Measurements from ENCODE around the gene CCRL2. TPM values are rescaled to one million over a fixed set of nuclear protein-coding genes. Genes with fewer than 3 reads are reported as not detected.

The CCRL2 gene
- total RNA-seq, 1 experiment from 2014 or later, result not detected

DNA sequence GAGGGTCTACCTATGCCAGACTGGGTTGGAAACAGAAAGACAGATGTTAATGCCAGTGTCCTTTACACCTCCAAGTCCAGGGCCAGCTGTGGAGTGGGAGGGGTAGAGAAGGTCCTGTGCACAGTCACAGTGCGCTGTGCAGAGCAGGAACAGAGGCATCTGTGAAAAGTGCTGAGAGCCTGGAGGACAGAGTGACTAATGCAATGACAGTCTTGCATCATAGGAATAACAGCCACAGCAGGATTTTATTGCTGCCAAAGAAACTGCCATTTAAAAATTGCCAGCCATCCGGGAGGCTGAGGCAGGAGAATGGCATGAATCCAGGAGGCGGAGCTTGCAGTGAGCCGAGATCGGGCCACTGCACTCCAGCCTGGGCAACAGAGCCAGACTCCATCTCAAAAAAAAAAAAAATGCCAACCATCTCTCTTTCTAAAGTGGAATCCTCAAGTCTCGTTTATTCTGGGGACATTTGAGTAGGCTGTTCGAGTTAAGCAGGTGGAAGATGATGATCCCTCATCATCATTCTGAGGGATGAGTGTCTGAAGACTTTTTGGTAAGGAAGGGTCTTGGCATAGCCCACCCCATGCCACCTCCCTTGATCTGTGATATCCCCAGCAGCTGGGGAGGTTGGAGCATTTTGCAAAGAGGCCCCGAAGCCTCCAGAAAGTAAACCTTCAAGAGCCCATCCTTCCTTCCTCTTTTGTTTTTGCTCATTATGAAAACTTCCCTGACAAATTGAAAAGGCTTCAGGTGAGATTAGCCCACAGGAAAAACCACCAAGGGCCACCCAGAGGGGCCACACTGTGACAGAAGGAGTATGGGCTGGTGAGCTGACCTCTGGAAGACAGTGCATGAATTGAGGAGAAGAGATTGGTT, 45.4 kb upstream of the CCRL2 start:
- Mint-ChIP-seq H3K36me3 (ENCODE audit: insufficient read depth, unreplicated experiment) (no peaks in the 10 kb centered on the region), H3K27ac (ENCODE audit: unreplicated experiment) (no peak overlapping the region)
- CTCF ChIA-PET, result interaction anchor here (1.2 kb wide), 1 partner anchor 26 kb away, joined by 3 read pairs; no protein-coding TSS in a partner anchor

DNA sequence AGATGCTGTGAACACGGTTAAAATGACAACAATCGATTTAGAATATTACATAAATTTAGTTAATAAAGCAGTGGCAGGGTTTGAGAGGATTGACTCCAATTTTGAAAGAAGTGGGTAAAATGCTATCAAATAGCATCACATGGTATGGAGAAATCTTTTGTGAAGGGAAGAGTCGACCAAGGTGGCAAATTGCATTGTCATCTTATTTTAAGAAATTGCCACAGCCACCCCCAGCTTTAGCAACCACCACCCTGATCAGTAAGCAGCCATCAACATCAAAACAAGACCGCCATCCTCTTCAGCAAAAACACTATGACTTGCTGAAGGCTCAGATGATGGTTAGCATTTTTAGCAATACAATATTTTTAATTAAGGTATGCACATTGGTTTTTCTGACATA, 42.0 kb upstream of the CCRL2 start:
- H3K36me3 Mint-ChIP-seq (ENCODE audit: insufficient read depth, unreplicated experiment), result no peaks in the 10 kb centered on the region
- CTCF ChIA-PET, result interaction anchor here (0.5 kb wide), 1 partner anchor 887 kb away, joined by 3 read pairs; no protein-coding TSS in a partner anchor
- TF ChIP-seq, protein P1, sequence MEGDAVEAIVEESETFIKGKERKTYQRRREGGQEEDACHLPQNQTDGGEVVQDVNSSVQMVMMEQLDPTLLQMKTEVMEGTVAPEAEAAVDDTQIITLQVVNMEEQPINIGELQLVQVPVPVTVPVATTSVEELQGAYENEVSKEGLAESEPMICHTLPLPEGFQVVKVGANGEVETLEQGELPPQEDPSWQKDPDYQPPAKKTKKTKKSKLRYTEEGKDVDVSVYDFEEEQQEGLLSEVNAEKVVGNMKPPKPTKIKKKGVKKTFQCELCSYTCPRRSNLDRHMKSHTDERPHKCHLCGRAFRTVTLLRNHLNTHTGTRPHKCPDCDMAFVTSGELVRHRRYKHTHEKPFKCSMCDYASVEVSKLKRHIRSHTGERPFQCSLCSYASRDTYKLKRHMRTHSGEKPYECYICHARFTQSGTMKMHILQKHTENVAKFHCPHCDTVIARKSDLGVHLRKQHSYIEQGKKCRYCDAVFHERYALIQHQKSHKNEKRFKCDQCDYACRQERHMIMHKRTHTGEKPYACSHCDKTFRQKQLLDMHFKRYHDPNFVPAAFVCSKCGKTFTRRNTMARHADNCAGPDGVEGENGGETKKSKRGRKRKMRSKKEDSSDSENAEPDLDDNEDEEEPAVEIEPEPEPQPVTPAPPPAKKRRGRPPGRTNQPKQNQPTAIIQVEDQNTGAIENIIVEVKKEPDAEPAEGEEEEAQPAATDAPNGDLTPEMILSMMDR (IDR thresholded peaks at IDR 0.05; ENCODE audit: unreplicated experiment), result no peak
- no peaks in the 10 kb centered on the region for H3K9me3 Mint-ChIP-seq (ENCODE audit: low read depth, unreplicated experiment)
- peaks cover 47% of the 10 kb centered on the region for H3K27me3 Mint-ChIP-seq (ENCODE audit: unreplicated experiment)
- no peak overlapping the region for H3K4me3 Mint-ChIP-seq (ENCODE audit: low read depth, unreplicated experiment)
- H3K27ac Mint-ChIP-seq (ENCODE audit: unreplicated experiment), result no peak overlapping the region
- no TSS peak for BruUV-seq (replicated peaks)
- H3K4me1 Mint-ChIP-seq (ENCODE audit: low read depth, unreplicated experiment), result no peaks in the 10 kb centered on the region
- no peak for DNase-seq
- intact Hi-C loops (cut with micrococcal nuclease; ENCODE audit: unreplicated experiment), result no loop called here

More for the DNA sequence above, 45.4 kb upstream of the CCRL2 start:
- H3K4me1 Mint-ChIP-seq (ENCODE audit: low read depth, unreplicated experiment), result no peaks in the 10 kb centered on the region
- DNase-seq, result no peak
- no TSS peak for BruUV-seq (replicated peaks)
- H3K4me3 Mint-ChIP-seq (ENCODE audit: low read depth, unreplicated experiment), result no peak overlapping the region
- intact Hi-C loops (cut with micrococcal nuclease; ENCODE audit: unreplicated experiment), result no loop called here
- H3K9me3 Mint-ChIP-seq (ENCODE audit: low read depth, unreplicated experiment), result no peaks in the 10 kb centered on the region
- TF ChIP-seq, protein P1 (IDR thresholded peaks at IDR 0.05; ENCODE audit: unreplicated experiment), result no peak
- H3K27me3 Mint-ChIP-seq (ENCODE audit: unreplicated experiment), result peaks cover 60% of the 10 kb centered on the region

DNA sequence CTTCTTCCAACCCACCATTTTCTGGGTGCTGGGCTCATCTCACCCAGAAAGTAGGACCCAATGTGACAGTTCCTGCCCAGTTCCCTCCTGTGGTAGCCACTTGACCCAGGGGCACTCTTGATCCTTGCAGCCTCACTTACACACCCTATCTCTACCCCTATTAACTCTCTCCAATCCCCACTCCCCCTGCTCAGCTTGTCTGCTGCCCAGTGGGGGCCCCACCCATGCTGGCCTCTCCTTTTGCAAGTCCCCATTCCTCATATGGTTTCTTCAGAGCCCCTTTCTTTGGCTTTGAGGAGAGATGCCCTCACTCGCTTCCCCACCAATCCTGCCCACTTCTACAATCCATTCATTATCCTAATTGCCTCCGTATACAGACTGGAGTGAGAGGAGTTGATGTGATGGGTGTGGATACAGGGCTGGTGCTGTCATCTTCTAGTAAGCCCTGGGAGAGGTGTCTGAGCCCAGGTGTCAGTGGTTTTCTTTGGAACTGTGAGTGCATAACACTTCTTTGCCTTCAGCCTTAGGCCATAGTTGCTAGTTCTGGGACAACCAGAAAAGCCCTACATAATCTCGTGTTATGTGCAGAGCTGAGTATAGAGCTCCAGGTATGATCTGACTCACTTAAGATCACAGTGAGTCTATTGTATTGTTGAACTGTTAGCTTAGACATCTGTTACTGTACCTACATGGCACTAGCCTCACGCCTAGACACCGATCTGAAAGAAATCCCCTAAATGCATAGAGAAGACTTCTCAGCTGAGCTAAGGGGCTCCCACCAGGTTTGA, 41.1 kb upstream of the CCRL2 start:
- Mint-ChIP-seq H3K27me3 (ENCODE audit: unreplicated experiment) (peaks cover 54% of the 10 kb centered on the region), H3K9me3 (ENCODE audit: low read depth, unreplicated experiment) (no peaks in the 10 kb centered on the region), H3K36me3 (ENCODE audit: insufficient read depth, unreplicated experiment) (no peaks in the 10 kb centered on the region), H3K27ac (ENCODE audit: unreplicated experiment) (no peak overlapping the region), H3K4me1 (ENCODE audit: low read depth, unreplicated experiment) (no peaks in the 10 kb centered on the region), H3K4me3 (ENCODE audit: low read depth, unreplicated experiment) (no peak overlapping the region)
- no TSS peak for BruUV-seq (replicated peaks)
- intact Hi-C loops (cut with micrococcal nuclease; ENCODE audit: unreplicated experiment), result no loop called here
- CTCF ChIA-PET, result interaction anchor here (0.5 kb wide), 1 partner anchor 887 kb away, joined by 3 read pairs; no protein-coding TSS in a partner anchor
- TF ChIP-seq, protein P1 (IDR thresholded peaks at IDR 0.05; ENCODE audit: unreplicated experiment), result no peak
- DNase-seq, result no peak

DNA sequence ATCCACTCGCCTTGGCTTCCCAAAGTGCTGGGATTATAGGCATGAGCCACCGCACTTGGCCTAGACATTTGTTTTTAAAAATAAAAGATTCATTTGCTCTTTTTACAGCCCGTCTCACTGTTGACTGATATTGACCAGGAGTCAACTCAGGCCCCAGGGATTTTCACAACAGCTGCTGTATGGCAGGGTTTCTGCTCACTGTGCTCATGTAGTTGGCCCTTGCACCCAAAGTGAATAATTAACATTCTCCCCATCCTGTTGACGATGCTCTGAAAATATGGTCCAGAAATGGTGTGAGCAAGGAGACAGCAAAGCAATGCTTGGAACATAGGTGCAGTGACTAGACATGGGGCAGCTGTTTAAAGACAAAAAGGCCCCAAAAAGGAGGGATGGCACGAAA, 39.2 kb upstream of the CCRL2 start:
- CTCF ChIA-PET, result interaction anchor here (1.7 to 1.9 kb wide), 2 partner anchors 91 to 153 kb away, joined by 6 to 8 read pairs; no protein-coding TSS in a partner anchor
- H3K4me1 Mint-ChIP-seq (ENCODE audit: low read depth, unreplicated experiment), result peaks cover 1% of the 10 kb centered on the region
- H3K36me3 Mint-ChIP-seq (ENCODE audit: insufficient read depth, unreplicated experiment), result no peaks in the 10 kb centered on the region
- BruUV-seq (replicated peaks), result no TSS peak
- H3K9me3 Mint-ChIP-seq (ENCODE audit: low read depth, unreplicated experiment), result no peaks in the 10 kb centered on the region
- no peak overlapping the region for H3K27ac Mint-ChIP-seq (ENCODE audit: unreplicated experiment)
- intact Hi-C loops (cut with micrococcal nuclease; ENCODE audit: unreplicated experiment), result loop anchor here (2.0 kb wide), 1 partner anchor 153 kb away; no protein-coding TSS in a partner anchor
- H3K4me3 Mint-ChIP-seq (ENCODE audit: low read depth, unreplicated experiment), result no peak overlapping the region
- TF ChIP-seq, protein P1 (IDR thresholded peaks at IDR 0.05; ENCODE audit: unreplicated experiment), result no peak
- DNase-seq, result no peak
- peaks cover 66% of the 10 kb centered on the region for H3K27me3 Mint-ChIP-seq (ENCODE audit: unreplicated experiment)
